MCF 10A (cell line): ENCODE data around the gene WDR62. TPM values are rescaled to one million over a fixed set of nuclear protein-coding genes. Genes with fewer than 3 reads are reported as not detected.

Experiments
- BruUV-seq: library from RNA; stranded (reverse); fragments of 400-500 nt; replicated peaks from 2 replicates; lab custom pipeline; 2021; lab: Mats Ljungman, UMichigan
- CTCF ChIA-PET: fragments of 300-600 bp; sonication (Branson Sonifier 250); formaldehyde crosslinking; extraction: SDS; loops from one replicate; lab custom pipeline; 2021; ENCODE audit warnings: antibody characterized with exemption, inconsistent platforms; lab: Yijun Ruan, JAX
- POLR2A ChIA-PET: fragments of 300-600, 350-650 bp; sonication (Branson Sonifier 250); formaldehyde crosslinking; extraction: SDS; loops from one replicate; lab custom pipeline; 2020; ENCODE audit warnings: antibody characterized with exemption, inconsistent platforms; lab: Yijun Ruan, JAX
- DNase-seq: peaks from one replicate; pipeline ENCODE4 v3.0.0-alpha.2; 2018; ENCODE audit not compliant: unreplicated experiment
- H3K27ac Mint-ChIP-seq: one replicate; pipeline ENCODE4 v1.8.0; 2022; ENCODE audit warnings: mild to moderate bottlenecking, low read depth, mixed read lengths; ENCODE audit not compliant: unreplicated experiment
- H3K27me3 Mint-ChIP-seq: one replicate; pipeline ENCODE4 v1.8.0; 2022; ENCODE audit warnings: mixed read lengths; ENCODE audit not compliant: insufficient read depth, unreplicated experiment
- H3K36me3 Mint-ChIP-seq: one replicate; pipeline ENCODE4 v1.8.0; 2022; ENCODE audit warnings: mild to moderate bottlenecking, moderate library complexity, mixed read lengths; ENCODE audit not compliant: insufficient read depth, unreplicated experiment
- H3K4me1 Mint-ChIP-seq: one replicate; pipeline ENCODE4 v1.8.0; 2022; ENCODE audit warnings: mixed read lengths; ENCODE audit not compliant: insufficient read depth, unreplicated experiment
- H3K4me3 Mint-ChIP-seq: one replicate; pipeline ENCODE4 v1.8.0; 2022; ENCODE audit warnings: mild to moderate bottlenecking, moderate library complexity, mixed read lengths; ENCODE audit not compliant: unreplicated experiment
- H3K9me3 Mint-ChIP-seq: one replicate; pipeline ENCODE4 v1.8.0; 2022; ENCODE audit warnings: mixed read lengths; ENCODE audit not compliant: unreplicated experiment
- intact Hi-C: fragments of 100-400 bp; cut with micrococcal nuclease; formaldehyde crosslinking; loops from 2 replicates; pipeline ENCODE4 v1.14.1; 2022
- total RNA-seq: library from RNA; stranded (reverse); gene quantifications from 2 replicates; pipeline ENCODE4 v1.2.3, GENCODE V29; 2022
- TF ChIP-seq, protein P1 (sequence below): fragments of 200-600 bp; IDR thresholded peaks from one replicate; pipeline ENCODE4 v1.8.0; 2022; ENCODE audit warnings: antibody characterized with exemption, mild to moderate bottlenecking; ENCODE audit not compliant: unreplicated experiment

Gene WDR62
- total RNA-seq, 1 experiment from 2014 or later, result 6.2 TPM

DNA sequence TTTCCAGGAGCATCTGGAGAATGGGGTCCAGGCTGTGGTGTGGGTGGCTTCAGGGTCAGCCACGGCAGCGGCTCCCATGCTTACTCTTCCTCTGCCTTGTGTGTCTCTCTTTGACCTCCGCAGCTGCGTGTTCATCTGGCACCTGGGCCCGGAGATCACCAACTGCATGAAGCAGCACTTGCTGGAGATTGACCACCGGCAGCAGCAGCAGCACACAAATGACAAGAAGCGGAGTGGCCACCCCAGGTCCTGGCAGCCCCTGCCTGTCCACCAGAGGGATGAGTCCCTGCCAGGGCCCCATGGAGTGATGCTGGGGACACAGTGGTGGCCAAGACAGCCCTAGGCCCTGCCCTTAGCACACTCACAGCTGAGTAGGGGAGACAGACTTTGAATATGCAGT lies 37.9 kb downstream of the WDR62 start:
- no peak for DNase-seq
- ChIA-PET CTCF (interaction anchor here (0.6 kb wide), 1 partner anchor 65 kb away, joined by 3 read pairs; no protein-coding TSS in a partner anchor), POLR2A (no interaction called here)
- Mint-ChIP-seq H3K4me1 (no peaks in the 10 kb centered on the region), H3K27me3 (no peaks in the 10 kb centered on the region), H3K9me3 (no peaks in the 10 kb centered on the region), H3K27ac (no peak overlapping the region), H3K4me3 (no peak overlapping the region), H3K36me3 (peaks cover 20% of the 10 kb centered on the region)
- intact Hi-C loops, result no loop called here
- TF ChIP-seq, protein P1, sequence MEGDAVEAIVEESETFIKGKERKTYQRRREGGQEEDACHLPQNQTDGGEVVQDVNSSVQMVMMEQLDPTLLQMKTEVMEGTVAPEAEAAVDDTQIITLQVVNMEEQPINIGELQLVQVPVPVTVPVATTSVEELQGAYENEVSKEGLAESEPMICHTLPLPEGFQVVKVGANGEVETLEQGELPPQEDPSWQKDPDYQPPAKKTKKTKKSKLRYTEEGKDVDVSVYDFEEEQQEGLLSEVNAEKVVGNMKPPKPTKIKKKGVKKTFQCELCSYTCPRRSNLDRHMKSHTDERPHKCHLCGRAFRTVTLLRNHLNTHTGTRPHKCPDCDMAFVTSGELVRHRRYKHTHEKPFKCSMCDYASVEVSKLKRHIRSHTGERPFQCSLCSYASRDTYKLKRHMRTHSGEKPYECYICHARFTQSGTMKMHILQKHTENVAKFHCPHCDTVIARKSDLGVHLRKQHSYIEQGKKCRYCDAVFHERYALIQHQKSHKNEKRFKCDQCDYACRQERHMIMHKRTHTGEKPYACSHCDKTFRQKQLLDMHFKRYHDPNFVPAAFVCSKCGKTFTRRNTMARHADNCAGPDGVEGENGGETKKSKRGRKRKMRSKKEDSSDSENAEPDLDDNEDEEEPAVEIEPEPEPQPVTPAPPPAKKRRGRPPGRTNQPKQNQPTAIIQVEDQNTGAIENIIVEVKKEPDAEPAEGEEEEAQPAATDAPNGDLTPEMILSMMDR, result no peak
- BruUV-seq, result no TSS peak

DNA sequence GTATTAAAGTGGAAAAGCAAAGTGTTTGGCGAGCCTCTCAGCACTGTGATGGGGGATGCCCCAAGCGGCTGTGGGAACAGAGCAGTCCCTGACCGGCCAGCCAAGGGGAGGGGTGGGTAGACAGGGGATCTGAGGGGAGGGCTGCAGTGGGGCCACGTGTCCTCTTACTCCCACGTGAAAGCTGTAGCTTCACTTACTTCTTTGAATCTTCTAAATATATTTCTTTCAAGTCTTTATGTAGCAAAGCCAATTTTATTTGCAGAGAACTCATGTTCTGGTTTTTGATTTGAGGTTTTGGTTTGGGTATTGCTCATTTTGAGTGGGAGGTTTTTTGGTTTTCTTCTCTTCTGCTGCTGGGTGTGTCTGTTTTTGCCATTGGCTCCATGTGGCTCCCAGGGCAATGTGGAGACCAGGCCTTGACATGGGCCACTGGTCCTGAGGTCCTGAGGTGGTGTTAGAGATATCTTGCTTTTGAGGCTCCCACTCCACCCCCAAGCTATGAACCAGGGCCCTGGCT lies 38.5 kb downstream of the WDR62 start:
- H3K9me3 Mint-ChIP-seq, result no peaks in the 10 kb centered on the region
- H3K27me3 Mint-ChIP-seq, result no peaks in the 10 kb centered on the region
- CTCF ChIA-PET, result no interaction called here
- no peaks in the 10 kb centered on the region for H3K4me1 Mint-ChIP-seq
- H3K27ac Mint-ChIP-seq, result no peak overlapping the region
- no TSS peak for BruUV-seq
- H3K4me3 Mint-ChIP-seq, result no peak overlapping the region
- TF ChIP-seq, protein P1, result no peak
- POLR2A ChIA-PET, result interaction anchor here (0.6 kb wide), 1 partner anchor 393 kb away, joined by 3 read pairs; no protein-coding TSS in a partner anchor
- no peak for DNase-seq
- intact Hi-C loops, result no loop called here
- peaks cover 20% of the 10 kb centered on the region for H3K36me3 Mint-ChIP-seq

- intact Hi-C loops, result no loop called here
- Mint-ChIP-seq H3K36me3 (peaks cover 20% of the 10 kb centered on the region), H3K9me3 (no peaks in the 10 kb centered on the region), H3K27me3 (no peaks in the 10 kb centered on the region), H3K27ac (no peak overlapping the region), H3K4me1 (no peaks in the 10 kb centered on the region), H3K4me3 (no peak overlapping the region)
- BruUV-seq, result no TSS peak
- CTCF ChIA-PET, result no interaction called here
- TF ChIP-seq, protein P1, result no peak
- POLR2A ChIA-PET, result interaction anchor here (0.6 kb wide), 1 partner anchor 393 kb away, joined by 3 read pairs; no protein-coding TSS in a partner anchor
- DNase-seq, result no peak
These were observed 39.0 kb downstream of the WDR62 start for GRCh38 chr19:36093687-36094086.

DNA sequence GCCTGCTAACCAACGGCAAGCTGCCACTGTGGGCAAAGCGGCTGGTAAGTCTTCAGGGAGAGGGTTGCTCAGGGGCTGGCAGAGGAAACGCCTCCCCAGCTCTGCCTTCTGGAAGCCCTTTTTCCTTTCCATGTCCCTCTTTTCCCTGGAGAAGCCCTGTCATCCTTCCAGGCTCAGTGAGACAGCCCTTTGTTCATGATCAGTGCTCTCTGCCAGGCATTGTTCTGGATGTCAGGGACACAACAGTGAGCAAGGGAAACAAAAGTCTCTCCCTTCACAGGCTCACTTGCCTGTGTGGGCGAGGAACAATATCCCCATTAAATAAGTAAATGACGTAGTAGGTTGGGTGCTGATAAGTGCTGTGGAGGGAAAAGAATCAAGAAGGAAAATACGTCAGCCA lies 42.3 kb downstream of the WDR62 start:
- Mint-ChIP-seq H3K4me3 (no peak overlapping the region), H3K36me3 (peaks cover 20% of the 10 kb centered on the region), H3K9me3 (no peaks in the 10 kb centered on the region), H3K27ac (no peak overlapping the region), H3K27me3 (no peaks in the 10 kb centered on the region), H3K4me1 (no peaks in the 10 kb centered on the region)
- intact Hi-C loops, result no loop called here
- DNase-seq, result no peak
- ChIA-PET CTCF (no interaction called here), POLR2A (interaction anchor here (0.8 kb wide), 1 partner anchor 10 kb away, joined by 3 read pairs; no protein-coding TSS in a partner anchor)
- no TSS peak for BruUV-seq
- TF ChIP-seq, protein P1, result no peak
